CD14-positive monocyte (primary cell): Measurements from ENCODE around the gene SUCLG2. TPM values are rescaled to one million over a fixed set of nuclear protein-coding genes. Genes with fewer than 3 reads are reported as not detected.

Experiments
- DNase-seq, 3 donors: peaks; one replicate each; pipeline ENCODE4 v3.0.0-alpha.2; 2011 to 2022
- H2AFZ ChIP-seq: 2 replicates; pipeline ENCODE4 v1.6.0; 2012; ENCODE audit warnings: mild to moderate bottlenecking, low read depth, low read length, inconsistent platforms; ENCODE audit not compliant: insufficient read depth, poor library complexity, severe bottlenecking
- H3K27ac ChIP-seq, 2 donors: 1 replicate in 1 of 2; 2 replicates in 1 of 2; pipeline ENCODE4 v1.5.1; 2012 to 2013; ENCODE audit warnings: low read length in 2 of 2, control low read depth in 1 of 2, inconsistent platforms in 1 of 2, low read depth in 1 of 2, mild to moderate bottlenecking in 1 of 2
- H3K27me3 ChIP-seq, 2 donors: one replicate each; pipeline versions ENCODE4 v1.6.0 to v1.6.1; 2011 to 2013; ENCODE audit warnings: low read length in 2 of 2; ENCODE audit not compliant: control insufficient read depth in 2 of 2, insufficient read depth in 2 of 2
- H3K36me3 ChIP-seq, 2 donors: replicated peaks in 1 of 2; 1 replicate in 1 of 2; 2 replicates in 1 of 2; pipeline versions ENCODE4 v1.5.1 to v1.6.1; 2012 to 2013; ENCODE audit warnings: low read length in 2 of 2, control low read depth in 1 of 2, inconsistent platforms in 1 of 2, mild to moderate bottlenecking in 1 of 2; ENCODE audit not compliant: insufficient read depth in 2 of 2, control insufficient read depth in 1 of 2
- H3K4me1 ChIP-seq, 2 donors: 1 replicate in 1 of 2; 2 replicates in 1 of 2; pipeline versions ENCODE4 v1.5.1 to v1.6.1; 2012 to 2013; ENCODE audit warnings: low read length in 2 of 2, control low read depth in 1 of 2, inconsistent platforms in 1 of 2, mild to moderate bottlenecking in 1 of 2, moderate library complexity in 1 of 2; ENCODE audit not compliant: insufficient read depth in 2 of 2, control insufficient read depth in 1 of 2
- H3K4me2 ChIP-seq: replicated peaks from 2 replicates; pipeline ENCODE3; 2012; ENCODE audit warnings: low read length, moderate library complexity, mild to moderate bottlenecking; ENCODE audit not compliant: poor library complexity, severe bottlenecking; ENCODE audit errors: extremely low read depth
- H3K4me3 ChIP-seq, 3 experiments: fragments of 200-600 bp in 1 of 3; sonication (generic) in 1 of 3; replicated peaks in 1 of 3; 1 replicate in 2 of 3; 2 replicates in 1 of 3; pipeline ENCODE4 v1.5.1; 2011 to 2013; ENCODE audit warnings: low read length in 3 of 3, mild to moderate bottlenecking in 3 of 3, control low read depth in 2 of 3, low read depth in 2 of 3, inconsistent platforms in 1 of 3, moderate library complexity in 1 of 3
- H3K79me2 ChIP-seq: 2 replicates; pipeline ENCODE4 v1.6.0; 2012; ENCODE audit warnings: mild to moderate bottlenecking, control low read depth, inconsistent platforms, low read length, moderate library complexity; ENCODE audit not compliant: insufficient read depth
- H3K9ac ChIP-seq: 2 replicates; pipeline ENCODE4 v1.6.0; 2017; ENCODE audit warnings: low read length, mild to moderate bottlenecking; ENCODE audit not compliant: insufficient read depth, poor library complexity, severe bottlenecking
- H3K9me3 ChIP-seq, 2 donors: replicated peaks in 1 of 2; 1 replicate in 1 of 2; 2 replicates in 1 of 2; pipeline versions ENCODE4 v1.5.1 to v1.6.1; 2012 to 2013; ENCODE audit warnings: low read length in 2 of 2, control low read depth in 1 of 2; ENCODE audit not compliant: control insufficient read depth in 1 of 2, insufficient read depth in 1 of 2
- H4K20me1 ChIP-seq: 2 replicates; pipeline ENCODE4 v1.6.0; 2012; ENCODE audit warnings: mild to moderate bottlenecking, low read length, control low read depth, moderate library complexity; ENCODE audit not compliant: insufficient read depth
- H3K27ac Mint-ChIP-seq, 7 donors: one replicate each; pipeline ENCODE4 v1.8.0; 2020; ENCODE audit warnings: mild to moderate bottlenecking in 7 of 7, mixed read lengths in 7 of 7, moderate library complexity in 6 of 7, inconsistent platforms in 2 of 7
- H3K27me3 Mint-ChIP-seq, 3 donors: one replicate each; pipeline ENCODE4 v1.8.0; 2021 to 2022; ENCODE audit warnings: low read depth in 3 of 3, mild to moderate bottlenecking in 3 of 3, mixed read lengths in 3 of 3, moderate library complexity in 3 of 3, inconsistent platforms in 1 of 3
- H3K36me3 Mint-ChIP-seq, 2 donors: one replicate each; pipeline ENCODE4 v1.8.0; 2020; ENCODE audit warnings: mixed read lengths in 2 of 2, inconsistent platforms in 1 of 2, mild to moderate bottlenecking in 1 of 2
- H3K4me1 Mint-ChIP-seq: one replicate; pipeline ENCODE4 v1.8.0; 2020; ENCODE audit warnings: mild to moderate bottlenecking, mixed read lengths
- H3K4me3 Mint-ChIP-seq, 2 donors: one replicate each; pipeline ENCODE4 v1.8.0; 2020; ENCODE audit warnings: mild to moderate bottlenecking in 2 of 2, mixed read lengths in 2 of 2, moderate library complexity in 1 of 2
- H3K9me3 Mint-ChIP-seq, 7 donors: one replicate each; pipeline ENCODE4 v1.8.0; 2020 to 2022; ENCODE audit warnings: mixed read lengths in 7 of 7, mild to moderate bottlenecking in 6 of 7, moderate library complexity in 6 of 7, inconsistent platforms in 2 of 7
- WGBS: methylation state at CpG from one replicate; pipeline ENCODE4 v1.1.5; 2013; ENCODE audit warnings: missing lambda C conversion rate; ENCODE audit not compliant: insufficient coverage; 5-methylcytosine and 5-hydroxymethylcytosine counted together
- intact Hi-C, 2 donors: fragments of 100-400 bp; cut with micrococcal nuclease; formaldehyde crosslinking; loops; one replicate each; pipeline versions ENCODE4 v1.15.0 to v1.15.1; 2023
- polyA plus RNA-seq, 3 donors: library from polyadenylated mRNA; depleted of rRNA in 1 of 3; unstranded in 2 of 3; stranded (reverse) in 1 of 3; fragments of 300-500 nt in 2 of 3; fragments of >200 nt in 1 of 3; fragmentation: Illumina TruSeq in 2 of 3; gene quantifications; 1 replicate in 2 of 3; 2 replicates in 1 of 3; pipeline ENCODE4 v1.2.3, GENCODE V29; 2012 to 2021
- TF ChIP-seq, protein P1 (sequence below): fragments of 200-600 bp; IDR thresholded peaks from one replicate; pipeline ENCODE4 v1.8.0; 2022; ENCODE audit warnings: antibody characterized with exemption, mild to moderate bottlenecking

SUCLG2 gene
- polyA plus RNA-seq, 3 donors = 10.8 to 37.5 (median 32.9) TPM

DNA sequence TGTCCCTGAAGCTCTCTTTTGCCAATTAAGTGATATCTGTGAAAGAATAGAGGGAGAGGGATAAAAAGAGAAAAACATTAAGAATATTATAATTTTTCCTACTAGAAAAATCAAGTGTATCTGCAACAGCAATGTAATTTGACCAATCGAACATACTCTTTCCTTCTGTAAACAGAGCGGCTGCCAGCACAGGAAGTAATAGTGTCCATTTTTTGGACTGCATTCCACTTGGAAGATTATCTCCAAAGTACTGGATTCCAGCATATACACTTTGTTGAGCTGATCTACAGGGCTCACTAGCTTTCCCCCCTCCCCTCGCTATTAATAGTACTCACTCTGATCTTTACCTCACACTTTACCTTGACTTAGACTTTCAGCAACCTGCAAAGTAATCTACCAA, 90.4 kb downstream of the SUCLG2 start:
- Mint-ChIP-seq H3K36me3 (peaks cover 5 to 14% of the 10 kb centered on the region in 2 donors), H3K27me3 (no peaks in the 10 kb centered on the region), H3K27ac (no peak overlapping the region), H3K4me1 (no peaks in the 10 kb centered on the region), H3K9me3 (peaks cover 0 to 6% (median 1%) of the 10 kb centered on the region in 7 donors), H3K4me3 (peak overlapping the region in 1 of 2 donors; percentile 42)
- H3K4me3 ChIP-seq = no peak overlapping the region
- no peak overlapping the region for H3K9ac ChIP-seq
- no peaks in the 10 kb centered on the region for H3K79me2 ChIP-seq
- H3K9me3 ChIP-seq = no peaks in the 10 kb centered on the region
- no CpG with 5 or more reads among the region's 3 CpGs for WGBS
- no peak overlapping the region for H2AFZ ChIP-seq
- no peak overlapping the region for H3K27ac ChIP-seq
- no peaks in the 10 kb centered on the region for H3K27me3 ChIP-seq
- TF ChIP-seq, protein P1, sequence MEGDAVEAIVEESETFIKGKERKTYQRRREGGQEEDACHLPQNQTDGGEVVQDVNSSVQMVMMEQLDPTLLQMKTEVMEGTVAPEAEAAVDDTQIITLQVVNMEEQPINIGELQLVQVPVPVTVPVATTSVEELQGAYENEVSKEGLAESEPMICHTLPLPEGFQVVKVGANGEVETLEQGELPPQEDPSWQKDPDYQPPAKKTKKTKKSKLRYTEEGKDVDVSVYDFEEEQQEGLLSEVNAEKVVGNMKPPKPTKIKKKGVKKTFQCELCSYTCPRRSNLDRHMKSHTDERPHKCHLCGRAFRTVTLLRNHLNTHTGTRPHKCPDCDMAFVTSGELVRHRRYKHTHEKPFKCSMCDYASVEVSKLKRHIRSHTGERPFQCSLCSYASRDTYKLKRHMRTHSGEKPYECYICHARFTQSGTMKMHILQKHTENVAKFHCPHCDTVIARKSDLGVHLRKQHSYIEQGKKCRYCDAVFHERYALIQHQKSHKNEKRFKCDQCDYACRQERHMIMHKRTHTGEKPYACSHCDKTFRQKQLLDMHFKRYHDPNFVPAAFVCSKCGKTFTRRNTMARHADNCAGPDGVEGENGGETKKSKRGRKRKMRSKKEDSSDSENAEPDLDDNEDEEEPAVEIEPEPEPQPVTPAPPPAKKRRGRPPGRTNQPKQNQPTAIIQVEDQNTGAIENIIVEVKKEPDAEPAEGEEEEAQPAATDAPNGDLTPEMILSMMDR = no peak
- no peaks in the 10 kb centered on the region for H4K20me1 ChIP-seq
- H3K4me1 ChIP-seq = no peaks in the 10 kb centered on the region
- H3K4me2 ChIP-seq = no peak overlapping the region
- no peak for DNase-seq
- intact Hi-C loops = no loop called here
- peaks cover 0 to 6% of the 10 kb centered on the region in 2 donors for H3K36me3 ChIP-seq

DNA sequence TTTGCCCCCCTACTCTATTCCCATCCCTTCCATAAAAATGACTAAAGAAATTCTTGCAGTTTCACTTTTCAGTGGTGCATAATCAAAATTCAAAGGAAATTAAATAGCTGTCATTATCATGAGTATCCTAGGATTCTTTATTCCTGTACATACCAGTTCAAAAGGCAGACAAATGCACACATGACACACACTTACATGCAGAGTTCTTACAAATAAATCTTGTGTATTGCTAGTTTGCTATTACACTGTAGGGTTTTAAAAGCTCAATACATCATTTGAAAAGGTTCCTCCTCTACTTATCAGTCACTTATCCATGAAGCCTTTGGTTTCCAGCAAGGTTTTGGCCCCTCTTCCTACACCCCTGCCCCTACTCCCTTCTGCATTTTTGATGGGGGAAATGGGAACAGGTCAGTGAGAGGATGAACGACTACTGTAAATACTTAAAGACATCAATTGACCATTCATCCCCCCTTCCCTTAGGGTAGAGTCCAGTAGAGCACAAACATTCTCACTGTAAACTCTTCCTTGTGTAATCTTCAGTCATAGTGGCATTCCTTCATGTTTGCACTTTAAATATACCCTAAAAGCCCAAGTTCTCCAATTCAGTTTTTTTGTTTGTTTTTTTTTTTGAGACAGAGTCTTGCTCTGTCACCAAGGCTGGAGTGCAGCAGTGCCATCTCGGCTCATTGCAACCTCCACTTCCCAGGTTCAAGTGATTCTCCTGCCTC, 92.6 kb downstream of the SUCLG2 start:
- H3K27me3 ChIP-seq = no peaks in the 10 kb centered on the region
- H3K9ac ChIP-seq = no peak overlapping the region
- H3K4me1 Mint-ChIP-seq = no peaks in the 10 kb centered on the region
- H3K27ac ChIP-seq = no peak overlapping the region
- peaks cover 0 to 24% of the 10 kb centered on the region in 2 donors for H3K36me3 ChIP-seq
- H3K9me3 ChIP-seq = no peaks in the 10 kb centered on the region
- no peaks in the 10 kb centered on the region for H4K20me1 ChIP-seq
- DNase-seq = no peak
- no peaks in the 10 kb centered on the region for H3K4me1 ChIP-seq
- peaks cover 18 to 19% of the 10 kb centered on the region in 2 donors for H3K36me3 Mint-ChIP-seq
- WGBS = 100% methylated on average over 1 of the region's 2 CpGs
- H3K9me3 Mint-ChIP-seq = peaks cover 0 to 2% (median 0%) of the 10 kb centered on the region in 7 donors
- H3K27me3 Mint-ChIP-seq = no peaks in the 10 kb centered on the region
- H3K4me3 ChIP-seq = no peak overlapping the region
- no peaks in the 10 kb centered on the region for H3K79me2 ChIP-seq
- intact Hi-C loops = no loop called here
- no peak overlapping the region for H3K4me2 ChIP-seq
- H3K27ac Mint-ChIP-seq = peak overlapping the region in 1 of 7 donors; percentile 15
- H3K4me3 Mint-ChIP-seq = no peak overlapping the region
- no peak overlapping the region for H2AFZ ChIP-seq
- TF ChIP-seq, protein P1 = no peak
